Mesodermal cell (in vitro differentiated cells): Measurements from ENCODE around the gene TAF11L14. TPM values are rescaled to one million over a fixed set of nuclear protein-coding genes. Genes with fewer than 3 reads are reported as not detected.
"Not testable (repeated sequence)": the region's sequence is repeated elsewhere in the genome, so short reads cannot be mapped to it uniquely, and the experiment has no call there.

Source experiments
- H3K27ac ChIP-seq: 2 replicates; pipeline ENCODE4 v1.7.0; 2013; ENCODE audit warnings: mild to moderate bottlenecking, low read depth, low read length, moderate library complexity; ENCODE audit not compliant: severe bottlenecking
- H3K36me3 ChIP-seq: 2 replicates; pipeline ENCODE4 v1.7.1; 2013; ENCODE audit warnings: mild to moderate bottlenecking, low read length, moderate library complexity; ENCODE audit not compliant: control insufficient read depth, insufficient read depth
- H3K4me1 ChIP-seq: one replicate; pipeline ENCODE4 v1.7.1; 2013; ENCODE audit warnings: mild to moderate bottlenecking, low read length; ENCODE audit not compliant: insufficient read depth, control insufficient read depth, poor library complexity, severe bottlenecking
- H3K4me3 ChIP-seq: 2 replicates; pipeline ENCODE4 v1.7.0; 2013; ENCODE audit warnings: low read length, control low read depth, mild to moderate bottlenecking; ENCODE audit not compliant: insufficient read depth, poor library complexity, severe bottlenecking; ENCODE audit errors: extremely low read depth
- H3K9me3 ChIP-seq: 2 replicates; pipeline ENCODE4 v1.7.1; 2013; ENCODE audit warnings: mild to moderate bottlenecking, low read length, moderate library complexity; ENCODE audit not compliant: control insufficient read depth
- WGBS, 2 experiments: methylation state at CpG; one replicate each; pipeline ENCODE4 v1.1.5; 2013; ENCODE audit warnings: missing lambda C conversion rate in 2 of 2; ENCODE audit not compliant: insufficient coverage in 2 of 2; 5-methylcytosine and 5-hydroxymethylcytosine counted together
- polyA plus RNA-seq, 2 experiments: library from polyadenylated mRNA; stranded (reverse); fragments of 50-300 nt; gene quantifications; one replicate each; pipeline ENCODE4 v1.2.3, GENCODE V29; 2013

Gene TAF11L14
- not detected for polyA plus RNA-seq (2013, experiment 1 of 2)
- not detected for polyA plus RNA-seq (2013, experiment 2 of 2)

DNA sequence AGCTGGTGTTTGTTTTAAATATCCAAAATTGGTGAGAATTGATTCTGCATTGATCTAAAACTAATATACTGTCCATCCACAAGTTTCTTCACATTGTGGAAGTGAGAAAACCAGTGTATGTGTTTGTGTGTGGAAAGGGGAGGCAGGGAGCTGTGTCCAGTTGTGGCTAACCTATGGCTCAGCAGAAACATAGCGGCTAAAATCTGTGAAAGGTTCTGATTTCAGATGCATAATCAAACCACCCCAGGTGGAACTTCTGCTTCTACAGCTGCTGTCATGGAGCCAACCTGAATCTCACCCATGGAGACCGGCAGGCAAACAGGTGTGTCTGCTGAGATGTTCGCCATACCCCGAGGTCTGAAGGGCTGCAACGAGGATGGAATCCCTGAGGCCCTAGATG lies at the start of gene TAF11L14:
Gene TAF11L14 (plus strand): TSS at position 301 of the 400 bp plus-strand sequence.
- WGBS, 2 experiments = 65 to 94% methylated on average over 4 to 5 of the region's 5 CpGs
- H3K9me3 ChIP-seq = no peaks in the 10 kb centered on the region
- H3K36me3 ChIP-seq = no peaks in the 10 kb centered on the region
- no peak within 1 kb of the TSS for H3K27ac ChIP-seq
- H3K4me3 ChIP-seq = no peak within 1 kb of the TSS
- H3K4me1 ChIP-seq = no peaks in the 10 kb centered on the region

DNA sequence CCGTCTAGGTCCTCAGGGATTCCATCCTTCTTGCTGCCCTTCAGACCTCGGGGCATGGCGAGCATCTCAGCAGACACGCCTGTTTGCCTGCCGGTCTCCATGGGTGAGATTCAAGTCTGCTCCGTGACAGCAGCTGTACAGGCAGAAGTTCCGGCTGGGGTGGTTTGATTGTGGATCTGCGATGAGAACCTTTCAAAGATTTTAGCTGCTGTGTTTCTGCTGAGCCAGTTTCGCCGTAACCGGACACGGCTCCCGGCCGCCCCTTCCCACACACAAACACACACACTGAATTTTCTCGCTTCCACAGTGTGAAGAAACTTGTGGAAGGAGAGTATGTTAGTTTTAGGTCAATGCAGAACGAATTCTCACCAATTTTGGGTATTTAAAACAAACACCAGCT lies 48.6 kb upstream of the TAF11L14 start, which contains the start of gene TAF11L7:
Gene TAF11L7 (minus strand): TSS at position 101 of the 400 bp plus-strand sequence.
- H3K9me3 ChIP-seq, H3K4me1 ChIP-seq, H3K27ac ChIP-seq, H3K36me3 ChIP-seq, H3K4me3 ChIP-seq: not testable (repeated sequence)
- WGBS, 2 experiments = no CpG with 5 or more reads among the region's 16 CpGs

DNA sequence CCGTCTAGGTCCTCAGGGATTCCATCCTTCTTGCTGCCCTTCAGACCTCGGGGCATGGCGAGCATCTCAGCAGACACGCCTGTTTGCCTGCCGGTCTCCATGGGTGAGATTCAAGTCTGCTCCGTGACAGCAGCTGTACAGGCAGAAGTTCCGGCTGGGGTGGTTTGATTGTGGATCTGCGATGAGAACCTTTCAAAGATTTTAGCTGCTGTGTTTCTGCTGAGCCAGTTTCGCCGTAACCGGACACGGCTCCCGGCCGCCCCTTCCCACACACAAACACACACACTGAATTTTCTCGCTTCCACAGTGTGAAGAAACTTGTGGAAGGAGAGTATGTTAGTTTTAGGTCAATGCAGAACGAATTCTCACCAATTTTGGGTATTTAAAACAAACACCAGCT lies 43.4 kb upstream of the TAF11L14 start, which contains the start of gene TAF11L8:
Gene TAF11L8 (minus strand): TSS at position 101 of the 400 bp plus-strand sequence.
- WGBS, 2 experiments = no CpG with 5 or more reads among the region's 16 CpGs
- H3K27ac ChIP-seq, H3K4me3 ChIP-seq: not testable (repeated sequence)

DNA sequence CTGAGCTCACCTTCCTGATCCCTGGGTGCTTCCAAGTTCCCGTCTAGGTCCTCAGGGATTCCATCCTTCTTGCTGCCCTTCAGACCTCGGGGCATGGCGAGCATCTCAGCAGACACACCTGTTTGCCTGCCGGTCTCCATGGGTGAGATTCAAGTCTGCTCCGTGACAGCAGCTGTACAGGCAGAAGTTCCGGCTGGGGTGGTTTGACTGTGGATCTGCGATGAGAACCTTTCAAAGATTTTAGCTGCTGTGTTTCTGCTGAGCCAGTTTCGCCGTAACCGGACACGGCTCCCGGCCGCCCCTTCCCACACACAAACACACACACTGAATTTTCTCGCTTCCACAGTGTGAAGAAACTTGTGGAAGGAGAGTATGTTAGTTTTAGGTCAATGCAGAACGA lies 40.0 kb upstream of the TAF11L14 start, which contains the start of gene TAF11L9:
Gene TAF11L9 (minus strand): TSS at position 140 of the 400 bp plus-strand sequence.
- H3K27ac ChIP-seq, H3K36me3 ChIP-seq, H3K4me1 ChIP-seq, H3K9me3 ChIP-seq, H3K4me3 ChIP-seq: not testable (repeated sequence)
- WGBS, 2 experiments = no CpG with 5 or more reads among the region's 15 CpGs

More for the DNA sequence above, 43.4 kb upstream of the TAF11L14 start, which contains the start of gene TAF11L8:
- not testable (repeated sequence) for H3K36me3 ChIP-seq, H3K4me1 ChIP-seq, H3K9me3 ChIP-seq

DNA sequence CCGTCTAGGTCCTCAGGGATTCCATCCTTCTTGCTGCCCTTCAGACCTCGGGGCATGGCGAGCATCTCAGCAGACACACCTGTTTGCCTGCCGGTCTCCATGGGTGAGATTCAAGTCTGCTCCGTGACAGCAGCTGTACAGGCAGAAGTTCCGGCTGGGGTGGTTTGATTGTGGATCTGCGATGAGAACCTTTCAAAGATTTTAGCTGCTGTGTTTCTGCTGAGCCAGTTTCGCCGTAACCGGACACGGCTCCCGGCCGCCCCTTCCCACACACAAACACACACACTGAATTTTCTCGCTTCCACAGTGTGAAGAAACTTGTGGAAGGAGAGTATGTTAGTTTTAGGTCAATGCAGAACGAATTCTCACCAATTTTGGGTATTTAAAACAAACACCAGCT lies 36.5 kb upstream of the TAF11L14 start, which contains the start of gene TAF11L10:
Gene TAF11L10 (minus strand): TSS at position 101 of the 400 bp plus-strand sequence.
- H3K9me3 ChIP-seq, H3K36me3 ChIP-seq, H3K4me3 ChIP-seq, H3K4me1 ChIP-seq, H3K27ac ChIP-seq: not testable (repeated sequence)
- WGBS, 2 experiments = no CpG with 5 or more reads among the region's 15 CpGs

DNA sequence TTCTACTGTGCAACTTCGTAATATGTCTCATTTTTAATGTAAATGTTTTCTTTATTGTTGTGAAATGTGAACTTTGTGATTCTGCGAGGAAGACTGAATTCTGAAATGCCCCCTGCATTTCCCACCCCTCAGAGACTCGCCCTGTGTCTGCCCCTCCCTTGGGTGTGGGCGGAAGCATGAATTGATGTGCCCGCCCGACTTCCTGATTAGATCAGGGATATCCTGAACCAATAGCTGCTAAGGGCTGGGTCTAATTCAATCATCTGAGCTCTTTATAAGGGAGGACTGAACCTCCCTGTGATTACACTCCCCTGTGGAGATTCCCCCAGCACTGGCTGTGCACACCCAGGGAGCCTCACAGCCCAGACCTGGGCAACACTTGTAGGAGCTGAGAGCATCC lies 30.4 kb upstream of the TAF11L14 start, which contains the start of gene TAF11L11:
Gene TAF11L11 (plus strand): TSS at position 304 of the 400 bp plus-strand sequence.
- H3K9me3 ChIP-seq, H3K4me3 ChIP-seq, H3K4me1 ChIP-seq, H3K36me3 ChIP-seq, H3K27ac ChIP-seq: not testable (repeated sequence)
- 94% methylated on average over 3 of the region's 6 CpGs; no CpG with 5 or more reads in 1 of the 2 experiments for WGBS, 2 experiments

DNA sequence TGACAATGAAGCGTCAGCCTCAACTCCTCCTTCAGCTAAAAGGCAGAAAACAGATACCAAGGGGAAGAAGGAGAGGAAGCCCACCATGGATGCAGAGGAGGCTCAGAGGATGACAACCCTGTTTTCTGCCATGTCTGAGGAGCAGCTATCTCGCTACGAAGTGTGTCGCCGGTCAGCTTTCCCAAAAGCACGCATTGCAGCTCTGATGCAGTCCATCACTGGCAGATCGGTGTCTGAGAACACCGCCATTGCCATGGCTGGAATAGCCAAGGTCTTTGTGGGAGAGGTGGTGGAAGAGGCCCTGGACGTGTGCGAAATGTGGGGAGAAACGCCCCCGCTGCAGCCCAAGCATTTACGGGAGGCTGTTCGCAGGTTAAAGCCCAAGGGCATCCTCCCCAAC lies 29.3 kb upstream of the TAF11L14 start:
- Histone ChIP-seq H3K9me3 (no peaks in the 10 kb centered on the region), H3K27ac (no peak overlapping the region), H3K4me3 (no peak overlapping the region), H3K4me1 (no peaks in the 10 kb centered on the region), H3K36me3 (no peaks in the 10 kb centered on the region)
- 90% methylated on average over 2 of the region's 14 CpGs; no CpG with 5 or more reads in 1 of the 2 experiments for WGBS, 2 experiments

DNA sequence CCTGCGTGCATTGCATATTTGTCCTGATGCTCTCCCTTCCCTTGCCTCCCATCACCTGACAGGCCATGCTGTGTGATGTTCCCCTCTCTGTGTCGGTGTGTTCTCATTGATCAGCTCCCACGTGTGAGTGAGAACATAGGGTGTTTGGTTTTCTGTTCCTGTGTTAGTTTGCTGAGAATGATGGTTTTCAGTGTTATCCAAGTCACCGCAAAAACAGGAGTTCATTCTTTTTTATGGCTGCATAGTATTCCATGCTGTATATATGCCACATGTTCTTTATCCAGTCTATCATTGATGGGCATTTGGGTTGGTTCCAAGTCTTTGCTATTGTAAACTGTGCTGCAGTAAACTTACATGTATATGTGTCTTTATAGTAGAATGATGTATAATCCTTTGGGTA lies 26.8 kb upstream of the TAF11L14 start:
- H3K4me1 ChIP-seq, H3K9me3 ChIP-seq, H3K27ac ChIP-seq, H3K36me3 ChIP-seq, H3K4me3 ChIP-seq: not testable (repeated sequence)
- WGBS, 2 experiments = 83 to 86% methylated on average over 1 of the region's 4 CpGs

DNA sequence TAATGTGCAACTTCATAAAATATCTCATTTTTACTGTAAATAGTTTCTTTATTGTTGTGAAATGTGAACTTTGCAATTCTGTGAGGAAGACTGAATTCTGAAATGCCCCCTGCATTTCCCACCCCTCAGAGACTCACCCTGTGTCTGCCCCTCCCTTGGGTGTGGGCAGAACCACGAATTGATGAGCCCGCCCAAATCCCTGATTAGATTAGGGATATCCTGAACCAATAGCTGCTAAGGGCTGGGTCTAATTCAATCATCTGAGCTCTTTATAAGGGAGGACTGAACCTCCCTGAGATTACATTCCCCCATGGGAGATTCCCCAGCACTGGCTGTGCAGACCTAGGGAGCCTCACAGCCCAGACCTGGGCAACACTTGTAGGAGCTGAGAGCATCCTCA lies 24.2 kb upstream of the TAF11L14 start, which contains the start of gene TAF11L12:
Gene TAF11L12 (plus strand): TSS at position 301 of the 400 bp plus-strand sequence.
- 80% methylated on average over 2 of the region's 2 CpGs; no CpG with 5 or more reads in 1 of the 2 experiments for WGBS, 2 experiments
- H3K4me3 ChIP-seq = not testable (repeated sequence)

DNA sequence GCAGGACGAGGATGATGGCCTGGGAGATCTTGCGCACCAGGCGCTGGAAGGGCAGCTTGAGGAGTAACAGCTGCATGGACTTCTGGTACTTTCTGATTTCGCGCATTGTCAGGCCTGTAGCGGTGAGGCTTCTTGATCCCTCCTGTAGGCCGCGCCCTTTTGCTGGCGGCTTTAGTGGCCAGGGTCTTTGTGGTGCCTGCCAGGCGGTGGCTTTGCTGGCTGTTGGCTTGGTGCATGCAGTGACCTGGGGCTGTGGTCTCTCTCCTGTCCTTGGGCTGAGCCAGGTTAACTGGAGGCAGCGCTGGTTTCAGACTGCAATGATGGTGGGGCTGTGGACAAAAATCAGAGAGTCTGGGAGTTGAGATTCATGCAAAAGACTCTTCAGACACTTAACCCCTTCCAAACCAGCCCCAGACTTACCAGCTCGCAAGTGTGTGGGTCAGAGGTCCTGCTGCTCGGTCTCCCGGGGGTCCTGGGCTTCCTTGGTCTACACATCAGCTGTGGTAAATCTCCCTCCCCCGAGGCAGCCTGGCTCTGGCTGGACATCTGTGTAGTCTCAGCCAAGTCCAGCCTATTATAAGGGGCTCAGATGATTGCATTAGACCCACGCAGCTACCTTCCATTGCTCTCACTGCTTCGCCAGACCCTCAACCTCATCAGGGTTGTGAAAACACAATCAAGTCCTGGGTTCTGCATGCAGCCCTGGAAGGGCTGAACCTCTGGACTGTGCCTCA lies 19.2 kb upstream of the TAF11L14 start:
- Histone ChIP-seq H3K4me1 (no peaks in the 10 kb centered on the region), H3K9me3 (no peaks in the 10 kb centered on the region), H3K36me3 (no peaks in the 10 kb centered on the region), H3K4me3 (no peak overlapping the region), H3K27ac (no peak overlapping the region)
- WGBS, 2 experiments = 93 to 96% methylated on average over 10 to 11 of the region's 17 CpGs

More for the DNA sequence above, 24.2 kb upstream of the TAF11L14 start, which contains the start of gene TAF11L12:
- not testable (repeated sequence) for H3K9me3 ChIP-seq, H3K27ac ChIP-seq, H3K36me3 ChIP-seq, H3K4me1 ChIP-seq

DNA sequence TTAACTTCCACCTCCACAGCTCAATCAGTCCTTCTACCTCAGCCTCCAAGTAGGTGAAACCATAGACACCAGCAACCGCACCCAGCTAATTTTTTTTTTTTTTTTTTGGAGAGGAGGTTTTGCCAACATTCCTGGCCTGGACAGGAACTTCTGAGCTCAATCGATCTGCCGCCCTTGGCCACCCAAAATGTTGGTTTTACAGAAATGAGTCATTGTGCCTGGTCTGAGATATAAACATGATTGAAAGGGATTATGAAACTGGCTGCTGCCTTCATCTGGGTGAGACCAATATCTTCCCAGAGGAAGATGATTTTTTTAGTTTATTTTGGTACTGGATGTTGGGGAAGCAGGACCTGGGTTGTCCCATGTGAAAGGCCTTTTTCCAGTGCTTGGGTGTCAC lies 14.9 kb upstream of the TAF11L14 start:
- H3K27ac ChIP-seq = no peak overlapping the region
- H3K4me1 ChIP-seq = no peaks in the 10 kb centered on the region
- H3K4me3 ChIP-seq = no peak overlapping the region
- no peaks in the 10 kb centered on the region for H3K9me3 ChIP-seq
- WGBS, 2 experiments = 89 to 90% methylated on average over 2 of the region's 3 CpGs
- H3K36me3 ChIP-seq = no peaks in the 10 kb centered on the region
